Measurements from ENCODE around the gene SMARCB1. TPM values are rescaled to one million over a fixed set of nuclear protein-coding genes. Genes with fewer than 3 reads are reported as not detected.

SMARCB1 gene
- total RNA-seq, 1 experiment from 2014 or later: 85.9 TPM

DNA sequence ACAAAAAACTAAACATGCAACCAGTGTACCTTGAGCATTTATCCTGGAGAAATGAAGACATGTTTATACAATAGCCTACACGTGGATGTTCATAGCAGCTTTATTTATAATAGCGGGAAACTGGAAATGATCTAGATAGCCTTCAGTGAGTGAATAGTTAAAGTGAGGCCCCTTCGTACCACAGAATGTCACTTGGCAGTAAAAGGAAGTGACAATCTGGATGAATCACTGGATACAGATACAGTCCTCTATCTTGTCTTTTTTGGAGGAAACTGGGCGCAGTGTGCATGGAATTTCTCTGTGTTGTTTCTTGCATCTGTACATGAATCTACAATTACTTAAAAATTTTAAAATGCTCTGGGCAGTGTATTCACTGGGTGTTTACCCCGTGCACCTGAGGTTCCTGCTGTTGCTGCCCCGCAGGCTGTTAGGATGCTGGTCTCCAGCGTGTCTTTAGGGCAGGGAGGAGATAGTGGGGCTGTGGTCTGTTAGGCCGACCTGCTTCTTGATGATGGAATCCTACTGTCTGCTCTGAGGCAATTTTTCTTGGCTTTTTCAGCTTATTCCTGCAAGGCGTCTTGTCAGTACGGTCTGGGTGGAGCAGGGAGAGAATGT is 28.9 kb downstream of the SMARCB1 start:
- BruUV-seq (replicated peaks): no TSS peak
- DNase-seq (no peak), ATAC-seq (no peak)
- Histone ChIP-seq H3K36me3 (ENCODE audit: low read depth, low read length) (peaks cover 7% of the 10 kb centered on the region; the same call in 1 of the 2 replicates), H3K9ac (ENCODE audit: low read length) (no peak overlapping the region), H3K79me2 (ENCODE audit: low read length) (no peaks in the 10 kb centered on the region), H3K27me3 (ENCODE audit: low read length) (no peaks in the 10 kb centered on the region), H3K4me1 (ENCODE audit: insufficient read depth, low read length) (no peaks in the 10 kb centered on the region), H3K9me3 (ENCODE audit: low read length) (no peaks in the 10 kb centered on the region), H3K9me2 (replicated peaks; ENCODE audit: low read length) (no peaks in the 10 kb centered on the region), H4K20me1 (ENCODE audit: low read length) (no peaks in the 10 kb centered on the region), H3K4me3 (ENCODE audit: low read length) (no peak overlapping the region), H3K4me2 (ENCODE audit: low read length) (no peak overlapping the region), H3F3A (ENCODE audit: low read length, unreplicated experiment) (no peaks in the 10 kb centered on the region), H3K27ac (ENCODE audit: low read length) (no peak overlapping the region), H2AFZ (ENCODE audit: low read length) (no peak overlapping the region)
- CTCF ChIA-PET: no interaction called here
- TF ChIP-seq EZH2 (IDR thresholded peaks at IDR 0.05; ENCODE audit: low read length, unreplicated experiment) (no peak), EZH2phosphoT487 (IDR thresholded peaks at IDR 0.05; ENCODE audit: borderline replicate concordance, low read length) (no peak)
- TF ChIP-seq, protein P1, sequence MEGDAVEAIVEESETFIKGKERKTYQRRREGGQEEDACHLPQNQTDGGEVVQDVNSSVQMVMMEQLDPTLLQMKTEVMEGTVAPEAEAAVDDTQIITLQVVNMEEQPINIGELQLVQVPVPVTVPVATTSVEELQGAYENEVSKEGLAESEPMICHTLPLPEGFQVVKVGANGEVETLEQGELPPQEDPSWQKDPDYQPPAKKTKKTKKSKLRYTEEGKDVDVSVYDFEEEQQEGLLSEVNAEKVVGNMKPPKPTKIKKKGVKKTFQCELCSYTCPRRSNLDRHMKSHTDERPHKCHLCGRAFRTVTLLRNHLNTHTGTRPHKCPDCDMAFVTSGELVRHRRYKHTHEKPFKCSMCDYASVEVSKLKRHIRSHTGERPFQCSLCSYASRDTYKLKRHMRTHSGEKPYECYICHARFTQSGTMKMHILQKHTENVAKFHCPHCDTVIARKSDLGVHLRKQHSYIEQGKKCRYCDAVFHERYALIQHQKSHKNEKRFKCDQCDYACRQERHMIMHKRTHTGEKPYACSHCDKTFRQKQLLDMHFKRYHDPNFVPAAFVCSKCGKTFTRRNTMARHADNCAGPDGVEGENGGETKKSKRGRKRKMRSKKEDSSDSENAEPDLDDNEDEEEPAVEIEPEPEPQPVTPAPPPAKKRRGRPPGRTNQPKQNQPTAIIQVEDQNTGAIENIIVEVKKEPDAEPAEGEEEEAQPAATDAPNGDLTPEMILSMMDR (conservative IDR thresholded peaks at IDR 0.05; ENCODE audit: low read depth, low read length): no peak
- intact Hi-C loops (cut with micrococcal nuclease): no loop called here
- POLR2A ChIA-PET (ENCODE audit: unreplicated experiment): no interaction called here

- H3K9me3 ChIP-seq (ENCODE audit: low read length): no peaks in the 10 kb centered on the region
- no peaks in the 10 kb centered on the region for H3K4me1 ChIP-seq (ENCODE audit: insufficient read depth, low read length)
- no peaks in the 10 kb centered on the region for H4K20me1 ChIP-seq (ENCODE audit: low read length)
- ChIA-PET POLR2A (ENCODE audit: unreplicated experiment) (no interaction called here), CTCF (no interaction called here)
- TF ChIP-seq EZH2phosphoT487 (IDR thresholded peaks at IDR 0.05; ENCODE audit: borderline replicate concordance, low read length) (no peak), EZH2 (IDR thresholded peaks at IDR 0.05; ENCODE audit: low read length, unreplicated experiment) (no peak)
- TF ChIP-seq, protein P1 (conservative IDR thresholded peaks at IDR 0.05; ENCODE audit: low read depth, low read length): no peak
- DNase-seq (no peak), ATAC-seq (no peak)
- H3K79me2 ChIP-seq (ENCODE audit: low read length): no peaks in the 10 kb centered on the region
- peaks cover 3% of the 10 kb centered on the region; the same call in 1 of the 2 replicates for H3K36me3 ChIP-seq (ENCODE audit: low read depth, low read length)
- BruUV-seq (replicated peaks): no TSS peak
- H3K27me3 ChIP-seq (ENCODE audit: low read length): no peaks in the 10 kb centered on the region
- H3K27ac ChIP-seq (ENCODE audit: low read length): no peak overlapping the region
- H3K4me3 ChIP-seq (ENCODE audit: low read length): no peak overlapping the region
- intact Hi-C loops (cut with micrococcal nuclease): no loop called here
- H3K9me2 ChIP-seq (replicated peaks; ENCODE audit: low read length): no peaks in the 10 kb centered on the region
- H3F3A ChIP-seq (ENCODE audit: low read length, unreplicated experiment): no peaks in the 10 kb centered on the region
- H2AFZ ChIP-seq (ENCODE audit: low read length): no peak overlapping the region
- no peak overlapping the region for H3K9ac ChIP-seq (ENCODE audit: low read length)
- H3K4me2 ChIP-seq (ENCODE audit: low read length): no peak overlapping the region
Measured at GRCh38 chr22:23816156-23816976, 29.6 kb downstream of the SMARCB1 start.

- Histone ChIP-seq H3K9ac (ENCODE audit: low read length) (no peak overlapping the region), H3K4me3 (ENCODE audit: low read length) (no peak overlapping the region), H3K79me2 (ENCODE audit: low read length) (no peaks in the 10 kb centered on the region), H3K36me3 (ENCODE audit: low read depth, low read length) (no peaks in the 10 kb centered on the region), H3K9me3 (ENCODE audit: low read length) (no peaks in the 10 kb centered on the region), H3K27me3 (ENCODE audit: low read length) (no peaks in the 10 kb centered on the region), H4K20me1 (ENCODE audit: low read length) (no peaks in the 10 kb centered on the region), H3K4me1 (ENCODE audit: insufficient read depth, low read length) (no peaks in the 10 kb centered on the region), H3K4me2 (ENCODE audit: low read length) (no peak overlapping the region), H3K27ac (ENCODE audit: low read length) (no peak overlapping the region), H2AFZ (ENCODE audit: low read length) (no peak overlapping the region), H3K9me2 (replicated peaks; ENCODE audit: low read length) (no peaks in the 10 kb centered on the region), H3F3A (ENCODE audit: low read length, unreplicated experiment) (no peaks in the 10 kb centered on the region)
- DNase-seq: no peak
- BruUV-seq (replicated peaks): no TSS peak
- TF ChIP-seq, protein P1 (conservative IDR thresholded peaks at IDR 0.05; ENCODE audit: low read depth, low read length): no peak
- TF ChIP-seq EZH2 (IDR thresholded peaks at IDR 0.05; ENCODE audit: low read length, unreplicated experiment): no peak
- no peak for TF ChIP-seq EZH2phosphoT487 (IDR thresholded peaks at IDR 0.05; ENCODE audit: borderline replicate concordance, low read length)
- no peak for ATAC-seq
- ChIA-PET CTCF (no interaction called here), POLR2A (ENCODE audit: unreplicated experiment) (no interaction called here)
- intact Hi-C loops (cut with micrococcal nuclease): no loop called here
Measured at GRCh38 chr22:23817146-23817545, 30.4 kb downstream of the SMARCB1 start.

Measured in PC-3 (cell line).